ENCODE measurements around the gene BRMS1L. TPM values are rescaled to one million over a fixed set of nuclear protein-coding genes. Genes with fewer than 3 reads are reported as not detected.

The BRMS1L gene
- total and polyA plus RNA-seq, 2 of the 13 experiments (the other 11 are each of a cell fraction or from before 2014, with no cell fraction given) = 21.1 to 23.8 TPM

DNA sequence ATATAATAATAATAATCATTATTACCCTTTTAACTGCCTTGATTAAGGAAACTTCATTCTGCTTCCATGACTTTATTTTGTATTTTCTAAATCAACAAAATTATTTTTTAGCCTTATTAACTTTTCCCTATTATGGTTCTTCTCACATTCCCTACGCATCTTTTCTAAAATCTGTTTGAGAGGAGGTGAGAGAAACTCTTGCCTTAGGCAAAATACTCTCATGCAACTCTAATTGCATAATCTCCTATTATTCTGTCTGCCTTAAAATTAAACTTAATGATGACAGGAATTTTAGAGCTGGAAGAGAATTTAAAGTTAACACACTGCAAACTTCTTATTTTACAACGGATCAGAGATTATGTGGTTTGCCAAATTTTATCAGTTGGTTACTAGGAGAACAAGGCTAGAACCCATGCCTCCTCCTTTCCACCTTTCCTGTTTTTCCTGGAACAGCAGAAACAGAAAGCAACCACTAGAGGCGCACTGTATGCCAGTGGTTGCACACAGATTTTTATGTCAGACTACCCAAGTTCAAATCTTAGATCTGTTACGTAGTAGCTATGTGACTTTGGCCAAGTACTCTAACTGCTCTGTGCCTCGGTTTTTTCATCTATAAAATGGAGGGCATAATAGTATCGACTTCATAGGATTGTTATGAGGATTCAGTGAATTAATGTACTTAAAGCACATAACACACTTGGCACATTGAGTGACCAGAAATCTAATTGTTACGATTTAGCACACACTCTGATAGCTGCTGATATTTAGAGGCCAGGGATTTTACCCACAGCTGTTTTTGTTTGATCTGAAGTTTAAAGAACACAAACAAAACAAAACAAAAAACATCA, 4.3 kb upstream of the BRMS1L start (continued):
- TF ChIP-seq, protein P1, sequence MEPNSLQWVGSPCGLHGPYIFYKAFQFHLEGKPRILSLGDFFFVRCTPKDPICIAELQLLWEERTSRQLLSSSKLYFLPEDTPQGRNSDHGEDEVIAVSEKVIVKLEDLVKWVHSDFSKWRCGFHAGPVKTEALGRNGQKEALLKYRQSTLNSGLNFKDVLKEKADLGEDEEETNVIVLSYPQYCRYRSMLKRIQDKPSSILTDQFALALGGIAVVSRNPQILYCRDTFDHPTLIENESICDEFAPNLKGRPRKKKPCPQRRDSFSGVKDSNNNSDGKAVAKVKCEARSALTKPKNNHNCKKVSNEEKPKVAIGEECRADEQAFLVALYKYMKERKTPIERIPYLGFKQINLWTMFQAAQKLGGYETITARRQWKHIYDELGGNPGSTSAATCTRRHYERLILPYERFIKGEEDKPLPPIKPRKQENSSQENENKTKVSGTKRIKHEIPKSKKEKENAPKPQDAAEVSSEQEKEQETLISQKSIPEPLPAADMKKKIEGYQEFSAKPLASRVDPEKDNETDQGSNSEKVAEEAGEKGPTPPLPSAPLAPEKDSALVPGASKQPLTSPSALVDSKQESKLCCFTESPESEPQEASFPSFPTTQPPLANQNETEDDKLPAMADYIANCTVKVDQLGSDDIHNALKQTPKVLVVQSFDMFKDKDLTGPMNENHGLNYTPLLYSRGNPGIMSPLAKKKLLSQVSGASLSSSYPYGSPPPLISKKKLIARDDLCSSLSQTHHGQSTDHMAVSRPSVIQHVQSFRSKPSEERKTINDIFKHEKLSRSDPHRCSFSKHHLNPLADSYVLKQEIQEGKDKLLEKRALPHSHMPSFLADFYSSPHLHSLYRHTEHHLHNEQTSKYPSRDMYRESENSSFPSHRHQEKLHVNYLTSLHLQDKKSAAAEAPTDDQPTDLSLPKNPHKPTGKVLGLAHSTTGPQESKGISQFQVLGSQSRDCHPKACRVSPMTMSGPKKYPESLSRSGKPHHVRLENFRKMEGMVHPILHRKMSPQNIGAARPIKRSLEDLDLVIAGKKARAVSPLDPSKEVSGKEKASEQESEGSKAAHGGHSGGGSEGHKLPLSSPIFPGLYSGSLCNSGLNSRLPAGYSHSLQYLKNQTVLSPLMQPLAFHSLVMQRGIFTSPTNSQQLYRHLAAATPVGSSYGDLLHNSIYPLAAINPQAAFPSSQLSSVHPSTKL (CRISPR knock-in tag; IDR thresholded peaks at IDR 0.05) = peak; percentile 60
- TF ChIP-seq ZSCAN20 (CRISPR knock-in tag; IDR thresholded peaks at IDR 0.05; ENCODE audit: borderline replicate concordance) (no peak), TEAD3 (CRISPR knock-in tag; optimal IDR thresholded peaks at IDR 0.05; ENCODE audit: borderline replicate concordance) (peak; percentile 82), TBL1XR1 (IDR thresholded peaks at IDR 0.05; ENCODE audit: borderline replicate concordance, low read length, partially characterized antibody) (no peak), ZNF232 (CRISPR knock-in tag; IDR thresholded peaks at IDR 0.05; ENCODE audit: borderline replicate concordance) (no peak), GATA4 (IDR thresholded peaks at IDR 0.05; ENCODE audit: borderline replicate concordance, low read depth) (no peak), SOX13 (IDR thresholded peaks at IDR 0.05) (no peak), SOX13 (CRISPR knock-in tag; conservative IDR thresholded peaks at IDR 0.05 in 1 of 2, IDR thresholded peaks at IDR 0.05 in 1 of 2) (peak in 1 of 2 experiments; percentile 36; a peak in 1 of 4 replicates), HNRNPLL (IDR thresholded peaks at IDR 0.05; ENCODE audit: low read depth, low read length, poor library complexity, severe bottlenecking) (no peak), ZNF850 (CRISPR knock-in tag; conservative IDR thresholded peaks at IDR 0.05) (no peak), ATF7-NPFF (CRISPR knock-in tag; IDR thresholded peaks at IDR 0.05; ENCODE audit: low read depth) (no peak), ONECUT2 (CRISPR knock-in tag; IDR thresholded peaks at IDR 0.05) (0 out of 2 replicates have a peak, but pooled peaks have one; percentile 37), POLR2AphosphoS5 (IDR thresholded peaks at IDR 0.05; ENCODE audit: low read depth, low read length) (no peak), GABPB1 (CRISPR knock-in tag; IDR thresholded peaks at IDR 0.05) (no peak), MAZ (IDR thresholded peaks at IDR 0.05; ENCODE audit: borderline replicate concordance, low read depth, low read length) (no peak; the same call in 1 of the 2 replicates), MAZ (CRISPR knock-in tag; IDR thresholded peaks at IDR 0.05; ENCODE audit: low read depth) (no peak), HMG20B (CRISPR knock-in tag; conservative IDR thresholded peaks at IDR 0.05) (0 out of 2 replicates have a peak, but pooled peaks have one; percentile 63), ZBTB38 (CRISPR knock-in tag; IDR thresholded peaks at IDR 0.05) (no peak), KMT2B (CRISPR knock-in tag; IDR thresholded peaks at IDR 0.05) (no peak)
- TF ChIP-seq, protein P2, sequence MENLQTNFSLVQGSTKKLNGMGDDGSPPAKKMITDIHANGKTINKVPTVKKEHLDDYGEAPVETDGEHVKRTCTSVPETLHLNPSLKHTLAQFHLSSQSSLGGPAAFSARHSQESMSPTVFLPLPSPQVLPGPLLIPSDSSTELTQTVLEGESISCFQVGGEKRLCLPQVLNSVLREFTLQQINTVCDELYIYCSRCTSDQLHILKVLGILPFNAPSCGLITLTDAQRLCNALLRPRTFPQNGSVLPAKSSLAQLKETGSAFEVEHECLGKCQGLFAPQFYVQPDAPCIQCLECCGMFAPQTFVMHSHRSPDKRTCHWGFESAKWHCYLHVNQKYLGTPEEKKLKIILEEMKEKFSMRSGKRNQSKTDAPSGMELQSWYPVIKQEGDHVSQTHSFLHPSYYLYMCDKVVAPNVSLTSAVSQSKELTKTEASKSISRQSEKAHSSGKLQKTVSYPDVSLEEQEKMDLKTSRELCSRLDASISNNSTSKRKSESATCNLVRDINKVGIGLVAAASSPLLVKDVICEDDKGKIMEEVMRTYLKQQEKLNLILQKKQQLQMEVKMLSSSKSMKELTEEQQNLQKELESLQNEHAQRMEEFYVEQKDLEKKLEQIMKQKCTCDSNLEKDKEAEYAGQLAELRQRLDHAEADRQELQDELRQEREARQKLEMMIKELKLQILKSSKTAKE (CRISPR knock-in tag; IDR thresholded peaks at IDR 0.05; ENCODE audit: borderline replicate concordance) = no peak
- TF ChIP-seq, protein P3, sequence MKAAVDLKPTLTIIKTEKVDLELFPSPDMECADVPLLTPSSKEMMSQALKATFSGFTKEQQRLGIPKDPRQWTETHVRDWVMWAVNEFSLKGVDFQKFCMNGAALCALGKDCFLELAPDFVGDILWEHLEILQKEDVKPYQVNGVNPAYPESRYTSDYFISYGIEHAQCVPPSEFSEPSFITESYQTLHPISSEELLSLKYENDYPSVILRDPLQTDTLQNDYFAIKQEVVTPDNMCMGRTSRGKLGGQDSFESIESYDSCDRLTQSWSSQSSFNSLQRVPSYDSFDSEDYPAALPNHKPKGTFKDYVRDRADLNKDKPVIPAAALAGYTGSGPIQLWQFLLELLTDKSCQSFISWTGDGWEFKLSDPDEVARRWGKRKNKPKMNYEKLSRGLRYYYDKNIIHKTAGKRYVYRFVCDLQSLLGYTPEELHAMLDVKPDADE (CRISPR knock-in tag; IDR thresholded peaks at IDR 0.05) = no peak

Data from HepG2 (cell line).